CD14-positive monocyte (primary cell): ENCODE data around the gene AK9. TPM values are rescaled to one million over a fixed set of nuclear protein-coding genes. Genes with fewer than 3 reads are reported as not detected.

Experiments used
- DNase-seq, 3 donors: peaks; one replicate each; pipeline ENCODE4 v3.0.0-alpha.2; 2011 to 2022
- H2AFZ ChIP-seq: 2 replicates; pipeline ENCODE4 v1.6.0; 2012; ENCODE audit warnings: mild to moderate bottlenecking, low read depth, low read length, inconsistent platforms; ENCODE audit not compliant: insufficient read depth, poor library complexity, severe bottlenecking
- H3K27ac ChIP-seq, 2 donors: 1 replicate in 1 of 2; 2 replicates in 1 of 2; pipeline ENCODE4 v1.5.1; 2012 to 2013; ENCODE audit warnings: low read length in 2 of 2, control low read depth in 1 of 2, inconsistent platforms in 1 of 2, low read depth in 1 of 2, mild to moderate bottlenecking in 1 of 2
- H3K27me3 ChIP-seq, 2 donors: one replicate each; pipeline versions ENCODE4 v1.6.0 to v1.6.1; 2011 to 2013; ENCODE audit warnings: low read length in 2 of 2; ENCODE audit not compliant: control insufficient read depth in 2 of 2, insufficient read depth in 2 of 2
- H3K36me3 ChIP-seq, 2 donors: replicated peaks in 1 of 2; 1 replicate in 1 of 2; 2 replicates in 1 of 2; pipeline versions ENCODE4 v1.5.1 to v1.6.1; 2012 to 2013; ENCODE audit warnings: low read length in 2 of 2, control low read depth in 1 of 2, inconsistent platforms in 1 of 2, mild to moderate bottlenecking in 1 of 2; ENCODE audit not compliant: insufficient read depth in 2 of 2, control insufficient read depth in 1 of 2
- H3K4me1 ChIP-seq, 2 donors: 1 replicate in 1 of 2; 2 replicates in 1 of 2; pipeline versions ENCODE4 v1.5.1 to v1.6.1; 2012 to 2013; ENCODE audit warnings: low read length in 2 of 2, control low read depth in 1 of 2, inconsistent platforms in 1 of 2, mild to moderate bottlenecking in 1 of 2, moderate library complexity in 1 of 2; ENCODE audit not compliant: insufficient read depth in 2 of 2, control insufficient read depth in 1 of 2
- H3K4me2 ChIP-seq: replicated peaks from 2 replicates; pipeline ENCODE3; 2012; ENCODE audit warnings: low read length, moderate library complexity, mild to moderate bottlenecking; ENCODE audit not compliant: poor library complexity, severe bottlenecking; ENCODE audit errors: extremely low read depth
- H3K4me3 ChIP-seq, 3 experiments: fragments of 200-600 bp in 1 of 3; sonication (generic) in 1 of 3; replicated peaks in 1 of 3; 1 replicate in 2 of 3; 2 replicates in 1 of 3; pipeline ENCODE4 v1.5.1; 2011 to 2013; ENCODE audit warnings: low read length in 3 of 3, mild to moderate bottlenecking in 3 of 3, control low read depth in 2 of 3, low read depth in 2 of 3, inconsistent platforms in 1 of 3, moderate library complexity in 1 of 3
- H3K79me2 ChIP-seq: 2 replicates; pipeline ENCODE4 v1.6.0; 2012; ENCODE audit warnings: mild to moderate bottlenecking, control low read depth, inconsistent platforms, low read length, moderate library complexity; ENCODE audit not compliant: insufficient read depth
- H3K9ac ChIP-seq: 2 replicates; pipeline ENCODE4 v1.6.0; 2017; ENCODE audit warnings: low read length, mild to moderate bottlenecking; ENCODE audit not compliant: insufficient read depth, poor library complexity, severe bottlenecking
- H3K9me3 ChIP-seq, 2 donors: replicated peaks in 1 of 2; 1 replicate in 1 of 2; 2 replicates in 1 of 2; pipeline versions ENCODE4 v1.5.1 to v1.6.1; 2012 to 2013; ENCODE audit warnings: low read length in 2 of 2, control low read depth in 1 of 2; ENCODE audit not compliant: control insufficient read depth in 1 of 2, insufficient read depth in 1 of 2
- H4K20me1 ChIP-seq: 2 replicates; pipeline ENCODE4 v1.6.0; 2012; ENCODE audit warnings: mild to moderate bottlenecking, low read length, control low read depth, moderate library complexity; ENCODE audit not compliant: insufficient read depth
- H3K27ac Mint-ChIP-seq, 7 donors: one replicate each; pipeline ENCODE4 v1.8.0; 2020; ENCODE audit warnings: mild to moderate bottlenecking in 7 of 7, mixed read lengths in 7 of 7, moderate library complexity in 6 of 7, inconsistent platforms in 2 of 7
- H3K27me3 Mint-ChIP-seq, 3 donors: one replicate each; pipeline ENCODE4 v1.8.0; 2021 to 2022; ENCODE audit warnings: low read depth in 3 of 3, mild to moderate bottlenecking in 3 of 3, mixed read lengths in 3 of 3, moderate library complexity in 3 of 3, inconsistent platforms in 1 of 3
- H3K36me3 Mint-ChIP-seq, 2 donors: one replicate each; pipeline ENCODE4 v1.8.0; 2020; ENCODE audit warnings: mixed read lengths in 2 of 2, inconsistent platforms in 1 of 2, mild to moderate bottlenecking in 1 of 2
- H3K4me1 Mint-ChIP-seq: one replicate; pipeline ENCODE4 v1.8.0; 2020; ENCODE audit warnings: mild to moderate bottlenecking, mixed read lengths
- H3K4me3 Mint-ChIP-seq, 2 donors: one replicate each; pipeline ENCODE4 v1.8.0; 2020; ENCODE audit warnings: mild to moderate bottlenecking in 2 of 2, mixed read lengths in 2 of 2, moderate library complexity in 1 of 2
- H3K9me3 Mint-ChIP-seq, 7 donors: one replicate each; pipeline ENCODE4 v1.8.0; 2020 to 2022; ENCODE audit warnings: mixed read lengths in 7 of 7, mild to moderate bottlenecking in 6 of 7, moderate library complexity in 6 of 7, inconsistent platforms in 2 of 7
- WGBS: methylation state at CpG from one replicate; pipeline ENCODE4 v1.1.5; 2013; ENCODE audit warnings: missing lambda C conversion rate; ENCODE audit not compliant: insufficient coverage; 5-methylcytosine and 5-hydroxymethylcytosine counted together
- intact Hi-C, 2 donors: fragments of 100-400 bp; cut with micrococcal nuclease; formaldehyde crosslinking; loops; one replicate each; pipeline versions ENCODE4 v1.15.0 to v1.15.1; 2023
- polyA plus RNA-seq, 3 donors: library from polyadenylated mRNA; depleted of rRNA in 1 of 3; unstranded in 2 of 3; stranded (reverse) in 1 of 3; fragments of 300-500 nt in 2 of 3; fragments of >200 nt in 1 of 3; fragmentation: Illumina TruSeq in 2 of 3; gene quantifications; 1 replicate in 2 of 3; 2 replicates in 1 of 3; pipeline ENCODE4 v1.2.3, GENCODE V29; 2012 to 2021
- TF ChIP-seq, protein P1 (sequence below): fragments of 200-600 bp; IDR thresholded peaks from one replicate; pipeline ENCODE4 v1.8.0; 2022; ENCODE audit warnings: antibody characterized with exemption, mild to moderate bottlenecking

AK9 gene
- polyA plus RNA-seq, 3 donors = 2.6 to 3.1 (median 2.8) TPM

DNA sequence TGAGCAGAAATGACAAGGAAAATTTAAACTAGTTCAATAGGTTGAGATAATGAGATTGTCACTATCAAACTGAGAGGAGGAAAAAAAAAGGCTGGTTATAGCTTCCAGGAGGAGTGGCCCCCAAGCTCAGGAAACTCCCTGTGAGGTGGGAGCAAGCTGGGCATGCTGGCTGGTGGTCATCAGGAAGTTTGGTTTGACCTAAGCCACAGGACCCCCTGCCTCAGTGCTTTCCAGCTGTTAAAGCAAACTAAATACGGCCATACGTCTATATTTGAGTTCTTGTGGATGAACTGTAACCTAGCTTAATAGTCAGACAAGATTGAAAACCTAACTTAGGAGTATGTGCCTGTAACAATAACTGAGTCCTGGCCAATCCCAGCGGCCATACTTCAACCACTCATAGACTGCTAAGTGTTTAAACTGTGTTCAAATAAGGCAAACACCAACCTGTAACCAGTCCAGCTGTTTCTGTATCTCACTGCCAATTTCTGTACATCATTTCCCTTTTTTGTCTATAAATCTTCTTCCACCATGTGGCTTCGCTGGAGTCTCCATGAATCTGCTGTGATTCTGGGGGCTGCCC is 183.4 kb downstream of the AK9 start:
- no peak overlapping the region for H3K27ac Mint-ChIP-seq
- H3K4me3 Mint-ChIP-seq = no peak overlapping the region
- no peak overlapping the region for H3K27ac ChIP-seq
- no peak overlapping the region for H2AFZ ChIP-seq
- H3K4me1 Mint-ChIP-seq = no peaks in the 10 kb centered on the region
- WGBS = 38% methylated on average over 2 of the region's 4 CpGs
- H3K4me3 ChIP-seq = no peak overlapping the region
- TF ChIP-seq, protein P1, sequence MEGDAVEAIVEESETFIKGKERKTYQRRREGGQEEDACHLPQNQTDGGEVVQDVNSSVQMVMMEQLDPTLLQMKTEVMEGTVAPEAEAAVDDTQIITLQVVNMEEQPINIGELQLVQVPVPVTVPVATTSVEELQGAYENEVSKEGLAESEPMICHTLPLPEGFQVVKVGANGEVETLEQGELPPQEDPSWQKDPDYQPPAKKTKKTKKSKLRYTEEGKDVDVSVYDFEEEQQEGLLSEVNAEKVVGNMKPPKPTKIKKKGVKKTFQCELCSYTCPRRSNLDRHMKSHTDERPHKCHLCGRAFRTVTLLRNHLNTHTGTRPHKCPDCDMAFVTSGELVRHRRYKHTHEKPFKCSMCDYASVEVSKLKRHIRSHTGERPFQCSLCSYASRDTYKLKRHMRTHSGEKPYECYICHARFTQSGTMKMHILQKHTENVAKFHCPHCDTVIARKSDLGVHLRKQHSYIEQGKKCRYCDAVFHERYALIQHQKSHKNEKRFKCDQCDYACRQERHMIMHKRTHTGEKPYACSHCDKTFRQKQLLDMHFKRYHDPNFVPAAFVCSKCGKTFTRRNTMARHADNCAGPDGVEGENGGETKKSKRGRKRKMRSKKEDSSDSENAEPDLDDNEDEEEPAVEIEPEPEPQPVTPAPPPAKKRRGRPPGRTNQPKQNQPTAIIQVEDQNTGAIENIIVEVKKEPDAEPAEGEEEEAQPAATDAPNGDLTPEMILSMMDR = no peak
- H3K9me3 Mint-ChIP-seq = peaks cover 0 to 8% (median 5%) of the 10 kb centered on the region in 7 donors
- H4K20me1 ChIP-seq = no peaks in the 10 kb centered on the region
- no peaks in the 10 kb centered on the region for H3K4me1 ChIP-seq
- H3K27me3 Mint-ChIP-seq = no peaks in the 10 kb centered on the region
- intact Hi-C loops = no loop called here
- no peaks in the 10 kb centered on the region for H3K36me3 ChIP-seq
- H3K9me3 ChIP-seq = peaks cover 0 to 13% of the 10 kb centered on the region in 2 donors
- H3K79me2 ChIP-seq = no peaks in the 10 kb centered on the region
- no peaks in the 10 kb centered on the region for H3K27me3 ChIP-seq
- H3K4me2 ChIP-seq = no peak overlapping the region
- DNase-seq = no peak
- H3K36me3 Mint-ChIP-seq = no peaks in the 10 kb centered on the region
- no peak overlapping the region for H3K9ac ChIP-seq

DNA sequence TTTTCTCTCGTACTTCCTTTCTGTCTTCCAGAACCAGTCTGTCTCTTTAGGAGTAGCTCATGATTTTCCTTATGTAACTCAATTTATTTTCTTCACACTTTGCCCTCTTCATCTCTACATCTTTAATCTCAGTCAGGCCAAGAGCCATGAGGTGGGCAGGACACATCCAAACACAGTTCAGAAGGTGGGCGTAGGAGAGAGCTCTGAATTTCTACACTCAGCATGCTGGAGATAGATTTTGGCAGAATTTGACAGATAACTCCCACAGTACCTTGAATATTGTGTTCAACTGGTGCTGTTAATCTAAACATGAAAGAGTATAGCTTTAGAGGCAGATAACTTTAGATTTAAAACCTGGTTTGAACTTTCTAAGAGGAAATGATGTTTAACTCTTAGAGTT is 184.2 kb downstream of the AK9 start:
- DNase-seq = no peak
- Mint-ChIP-seq H3K27me3 (no peaks in the 10 kb centered on the region), H3K4me3 (no peak overlapping the region), H3K36me3 (no peaks in the 10 kb centered on the region), H3K4me1 (no peaks in the 10 kb centered on the region), H3K9me3 (peaks cover 0 to 8% (median 5%) of the 10 kb centered on the region in 7 donors), H3K27ac (no peak overlapping the region)
- Histone ChIP-seq H3K27ac (no peak overlapping the region), H4K20me1 (no peaks in the 10 kb centered on the region), H3K27me3 (no peaks in the 10 kb centered on the region), H3K9ac (no peak overlapping the region), H3K9me3 (peaks cover 0 to 13% of the 10 kb centered on the region in 2 donors), H3K4me2 (no peak overlapping the region), H3K79me2 (no peaks in the 10 kb centered on the region), H3K36me3 (no peaks in the 10 kb centered on the region), H2AFZ (no peak overlapping the region), H3K4me1 (no peaks in the 10 kb centered on the region), H3K4me3 (no peak overlapping the region)
- TF ChIP-seq, protein P1 = no peak
- 100% methylated on average over 1 of the region's 2 CpGs for WGBS
- intact Hi-C loops = no loop called here
